ENCODE measurements around the gene RAB29. TPM values are rescaled to one million over a fixed set of nuclear protein-coding genes. Genes with fewer than 3 reads are reported as not detected.

The RAB29 gene
- polyA plus RNA-seq, 3 donors: 23.2 to 32.2 (median 31.5) TPM

DNA sequence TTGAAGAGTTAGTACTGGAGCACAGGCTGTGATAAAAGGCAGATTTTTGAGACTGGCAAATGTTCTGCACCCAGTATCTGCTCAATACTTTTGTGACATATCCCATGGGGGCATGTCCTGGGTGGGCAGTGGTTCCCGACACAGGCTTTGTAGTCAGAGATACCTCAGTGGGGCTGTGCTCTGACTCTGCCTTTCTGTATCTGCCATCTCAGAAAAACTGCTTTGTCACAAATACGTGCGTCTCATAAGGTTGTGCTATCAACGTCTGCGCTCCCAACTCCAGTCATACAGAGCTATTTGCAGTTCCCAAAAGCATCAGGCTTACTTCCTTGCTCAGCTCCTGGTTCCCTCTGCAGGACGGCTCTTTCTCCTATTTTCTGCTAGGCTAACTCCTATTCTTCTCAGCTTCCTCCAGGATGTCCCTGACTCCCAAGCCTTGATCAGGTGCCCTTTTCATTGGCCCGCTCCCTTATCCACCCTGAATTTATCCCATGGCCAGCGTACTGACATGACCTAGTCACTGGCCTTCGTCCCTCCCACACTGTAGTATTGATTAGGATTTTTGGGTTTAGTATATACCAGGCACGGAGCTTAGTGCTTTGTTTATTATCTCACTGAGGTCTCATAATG is 12.1 kb upstream of the RAB29 start:
- TF ChIP-seq, protein P1, sequence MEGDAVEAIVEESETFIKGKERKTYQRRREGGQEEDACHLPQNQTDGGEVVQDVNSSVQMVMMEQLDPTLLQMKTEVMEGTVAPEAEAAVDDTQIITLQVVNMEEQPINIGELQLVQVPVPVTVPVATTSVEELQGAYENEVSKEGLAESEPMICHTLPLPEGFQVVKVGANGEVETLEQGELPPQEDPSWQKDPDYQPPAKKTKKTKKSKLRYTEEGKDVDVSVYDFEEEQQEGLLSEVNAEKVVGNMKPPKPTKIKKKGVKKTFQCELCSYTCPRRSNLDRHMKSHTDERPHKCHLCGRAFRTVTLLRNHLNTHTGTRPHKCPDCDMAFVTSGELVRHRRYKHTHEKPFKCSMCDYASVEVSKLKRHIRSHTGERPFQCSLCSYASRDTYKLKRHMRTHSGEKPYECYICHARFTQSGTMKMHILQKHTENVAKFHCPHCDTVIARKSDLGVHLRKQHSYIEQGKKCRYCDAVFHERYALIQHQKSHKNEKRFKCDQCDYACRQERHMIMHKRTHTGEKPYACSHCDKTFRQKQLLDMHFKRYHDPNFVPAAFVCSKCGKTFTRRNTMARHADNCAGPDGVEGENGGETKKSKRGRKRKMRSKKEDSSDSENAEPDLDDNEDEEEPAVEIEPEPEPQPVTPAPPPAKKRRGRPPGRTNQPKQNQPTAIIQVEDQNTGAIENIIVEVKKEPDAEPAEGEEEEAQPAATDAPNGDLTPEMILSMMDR (IDR thresholded peaks at IDR 0.05): no peak
- Histone ChIP-seq H4K20me1 (ENCODE audit: insufficient read depth, low read length) (no peaks in the 10 kb centered on the region), H3K27ac (ENCODE audit: low read depth in 1 of 2, low read length in 2 of 2) (no peak overlapping the region), H3K36me3 (replicated peaks in 1 of 2; ENCODE audit: control insufficient read depth in 1 of 2, insufficient read depth in 2 of 2, low read length in 2 of 2) (no peaks in the 10 kb centered on the region), H2AFZ (ENCODE audit: insufficient read depth, low read depth, low read length, poor library complexity, severe bottlenecking) (no peak overlapping the region), H3K9ac (ENCODE audit: insufficient read depth, low read length, poor library complexity, severe bottlenecking) (no peak overlapping the region), H3K79me2 (ENCODE audit: insufficient read depth, low read length) (no peaks in the 10 kb centered on the region), H3K4me1 (ENCODE audit: control insufficient read depth in 1 of 2, insufficient read depth in 2 of 2, low read length in 2 of 2) (peaks cover 0 to 4% of the 10 kb centered on the region in 2 donors), H3K27me3 (ENCODE audit: control insufficient read depth in 2 of 2, insufficient read depth in 2 of 2, low read length in 2 of 2) (no peaks in the 10 kb centered on the region), H3K9me3 (replicated peaks in 1 of 2; ENCODE audit: control insufficient read depth in 1 of 2, insufficient read depth in 1 of 2, low read length in 2 of 2) (no peaks in the 10 kb centered on the region), H3K4me2 (replicated peaks; ENCODE audit: extremely low read depth, low read length, poor library complexity, severe bottlenecking) (no peak overlapping the region), H3K4me3 (replicated peaks in 1 of 3; ENCODE audit: low read depth in 2 of 3, low read length in 3 of 3) (no peak overlapping the region)
- Mint-ChIP-seq H3K27ac (no peak overlapping the region), H3K27me3 (ENCODE audit: low read depth in 3 of 3) (no peaks in the 10 kb centered on the region), H3K4me3 (no peak overlapping the region), H3K9me3 (no peaks in the 10 kb centered on the region), H3K36me3 (peaks cover 0 to 4% of the 10 kb centered on the region in 2 donors), H3K4me1 (peaks cover 12% of the 10 kb centered on the region)
- intact Hi-C loops (cut with micrococcal nuclease): no loop called here
- DNase-seq: no peak
- 84% methylated on average over 6 of the region's 10 CpGs for WGBS (ENCODE audit: insufficient coverage)

DNA sequence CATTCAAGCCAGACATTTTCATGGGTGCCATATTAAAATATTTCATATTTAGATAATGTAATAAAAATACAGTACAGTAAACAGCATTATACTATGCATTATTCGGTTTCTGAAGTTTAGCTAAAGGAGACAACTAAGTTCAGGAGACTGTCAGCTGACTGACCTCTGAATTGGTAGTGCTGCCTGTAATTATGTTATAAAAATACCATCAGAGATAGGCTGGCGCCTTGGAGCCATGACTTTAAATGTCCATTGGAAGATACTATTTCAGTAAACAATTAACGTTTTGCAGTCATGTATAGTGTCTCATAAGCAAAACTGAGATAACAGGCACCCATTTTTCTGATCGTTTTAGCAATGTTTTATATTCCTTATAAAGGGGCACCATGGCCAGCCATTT is 11.3 kb upstream of the RAB29 start:
- Mint-ChIP-seq H3K27ac (no peak overlapping the region), H3K36me3 (peaks cover 0 to 4% of the 10 kb centered on the region in 2 donors), H3K4me1 (peaks cover 9% of the 10 kb centered on the region), H3K4me3 (no peak overlapping the region), H3K9me3 (no peaks in the 10 kb centered on the region), H3K27me3 (ENCODE audit: low read depth in 3 of 3) (no peaks in the 10 kb centered on the region)
- DNase-seq: no peak
- Histone ChIP-seq H3K27me3 (ENCODE audit: control insufficient read depth in 2 of 2, insufficient read depth in 2 of 2, low read length in 2 of 2) (no peaks in the 10 kb centered on the region), H3K4me1 (ENCODE audit: control insufficient read depth in 1 of 2, insufficient read depth in 2 of 2, low read length in 2 of 2) (peaks cover 0 to 4% of the 10 kb centered on the region in 2 donors), H3K36me3 (replicated peaks in 1 of 2; ENCODE audit: control insufficient read depth in 1 of 2, insufficient read depth in 2 of 2, low read length in 2 of 2) (no peaks in the 10 kb centered on the region), H4K20me1 (ENCODE audit: insufficient read depth, low read length) (no peaks in the 10 kb centered on the region), H3K9ac (ENCODE audit: insufficient read depth, low read length, poor library complexity, severe bottlenecking) (no peak overlapping the region), H3K4me3 (replicated peaks in 1 of 3; ENCODE audit: low read depth in 2 of 3, low read length in 3 of 3) (no peak overlapping the region), H3K27ac (ENCODE audit: low read depth in 1 of 2, low read length in 2 of 2) (no peak overlapping the region), H2AFZ (ENCODE audit: insufficient read depth, low read depth, low read length, poor library complexity, severe bottlenecking) (no peak overlapping the region), H3K4me2 (replicated peaks; ENCODE audit: extremely low read depth, low read length, poor library complexity, severe bottlenecking) (no peak overlapping the region), H3K79me2 (ENCODE audit: insufficient read depth, low read length) (no peaks in the 10 kb centered on the region), H3K9me3 (replicated peaks in 1 of 2; ENCODE audit: control insufficient read depth in 1 of 2, insufficient read depth in 1 of 2, low read length in 2 of 2) (no peaks in the 10 kb centered on the region)
- intact Hi-C loops (cut with micrococcal nuclease): no loop called here
- TF ChIP-seq, protein P1 (IDR thresholded peaks at IDR 0.05): no peak
- WGBS (ENCODE audit: insufficient coverage): 100% methylated on average over 1 of the region's 4 CpGs

All from CD14-positive monocyte (primary cell).